H54 (cell line): ENCODE results near the gene DLL4.

Experiments used
- DNase-seq: peaks from one replicate; pipeline ENCODE4 v3.0.0; 2011; ENCODE audit warnings: low spot score, mixed read lengths; ENCODE audit not compliant: insufficient read length
- FAIRE-seq: peaks from 3 replicates; lab custom pipeline; 2011; peaks lifted over from hg19 to GRCh38; lab: Jason Lieb, UNC
- POLR2A ChIP-seq: IDR thresholded peaks from 2 replicates; pipeline ENCODE4 v1.6.1; 2011; ENCODE audit warnings: low read depth, mild to moderate bottlenecking, low read length

The DLL4 gene

GRCh38 chr15:40936709-40937666 lies 7.8 kb downstream of the DLL4 start:
- DNase-seq (no peak), FAIRE-seq (no peak)
- TF ChIP-seq POLR2A, result no peak

- FAIRE-seq (no peak), DNase-seq (peak; percentile 88)
- TF ChIP-seq POLR2A, result no peak
Measured at GRCh38 chr15:40937762-40938535, 8.8 kb downstream of the DLL4 start.

GRCh38 chr15:40938536-40938870 lies 9.4 kb downstream of the DLL4 start:
- FAIRE-seq, result no peak
- TF ChIP-seq POLR2A, result no peak
- no peak for DNase-seq

DNA sequence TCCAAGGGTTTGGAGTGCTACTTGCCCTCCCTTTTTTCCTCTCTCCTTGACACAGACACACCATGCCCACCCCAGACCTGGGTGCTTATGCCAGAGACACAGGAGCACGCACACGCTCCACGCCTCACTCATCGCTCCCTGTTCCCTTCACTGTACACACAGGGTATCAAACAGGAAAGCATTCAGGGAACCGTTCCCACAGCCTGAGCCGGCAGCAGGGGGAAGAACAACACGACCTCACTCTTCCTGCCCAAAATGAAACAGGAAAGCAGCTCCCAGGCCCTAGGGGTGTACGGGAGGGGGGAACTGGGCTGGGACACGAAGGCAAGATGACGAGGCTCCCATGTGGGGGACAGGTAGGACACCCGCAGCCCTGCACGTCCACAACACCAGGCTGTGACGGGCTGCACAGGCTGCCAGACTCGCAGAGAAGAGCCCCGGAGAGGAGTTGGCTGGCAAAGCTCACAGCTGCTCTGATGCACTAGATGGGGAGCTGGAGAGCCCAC lies 11.2 kb downstream of the DLL4 start:
- no peak for TF ChIP-seq POLR2A
- FAIRE-seq (no peak), DNase-seq (no peak)

- FAIRE-seq (no peak), DNase-seq (no peak)
- no peak for TF ChIP-seq POLR2A
Measured at GRCh38 chr15:40941068-40941527, 12.0 kb downstream of the DLL4 start.

DNA sequence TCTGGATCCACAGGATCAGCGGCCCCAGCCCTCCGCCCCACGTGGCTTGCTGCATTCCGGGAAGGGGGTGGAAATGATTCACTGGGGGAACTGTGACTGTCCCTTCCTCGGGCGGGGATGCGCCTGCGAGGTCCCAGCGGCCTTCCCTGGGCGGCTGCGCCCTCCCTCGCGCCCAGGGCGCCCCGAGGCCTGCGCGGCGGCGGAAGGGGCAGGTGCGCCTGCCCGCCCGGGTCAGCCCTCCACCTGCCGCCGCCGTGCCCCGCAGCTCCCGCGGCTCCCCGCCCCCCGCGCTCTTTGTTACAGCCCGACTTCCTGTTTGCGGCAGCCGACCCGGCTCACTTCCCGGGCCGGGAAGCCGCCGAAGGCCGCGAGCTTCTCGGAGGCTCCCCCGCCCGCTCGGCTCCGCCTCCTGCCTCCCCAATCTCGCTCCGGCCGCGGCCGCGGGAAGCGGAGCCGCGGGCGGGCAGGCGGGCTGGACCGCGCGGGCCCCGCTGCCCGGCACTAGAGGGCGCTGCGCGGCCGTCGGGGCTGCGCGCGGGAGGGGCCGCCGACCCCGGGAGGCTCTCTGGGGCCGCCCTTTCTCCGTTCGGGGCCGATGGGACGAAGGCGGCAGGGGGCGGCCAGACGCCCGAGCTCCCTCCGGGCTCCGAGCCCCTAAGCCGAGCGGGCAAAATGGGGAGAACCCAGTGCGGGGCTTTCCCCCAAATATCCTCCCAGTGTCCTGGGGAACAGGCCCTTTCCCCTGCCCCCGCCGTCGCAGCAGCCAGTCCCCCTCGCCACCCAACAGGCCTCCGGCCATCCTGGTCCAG lies 12.6 kb downstream of the DLL4 start:
- FAIRE-seq (no peak), DNase-seq (peak; percentile 90)
- peak; percentile 32; the same call in 1 of the 2 replicates for TF ChIP-seq POLR2A

GRCh38 chr15:40942337-40942854 lies 13.3 kb downstream of the DLL4 start:
- no peak for TF ChIP-seq POLR2A
- FAIRE-seq (no peak), DNase-seq (no peak)

GRCh38 chr15:40942878-40943277 lies 13.7 kb downstream of the DLL4 start:
- DNase-seq (no peak), FAIRE-seq (no peak)
- no peak for TF ChIP-seq POLR2A

DNA sequence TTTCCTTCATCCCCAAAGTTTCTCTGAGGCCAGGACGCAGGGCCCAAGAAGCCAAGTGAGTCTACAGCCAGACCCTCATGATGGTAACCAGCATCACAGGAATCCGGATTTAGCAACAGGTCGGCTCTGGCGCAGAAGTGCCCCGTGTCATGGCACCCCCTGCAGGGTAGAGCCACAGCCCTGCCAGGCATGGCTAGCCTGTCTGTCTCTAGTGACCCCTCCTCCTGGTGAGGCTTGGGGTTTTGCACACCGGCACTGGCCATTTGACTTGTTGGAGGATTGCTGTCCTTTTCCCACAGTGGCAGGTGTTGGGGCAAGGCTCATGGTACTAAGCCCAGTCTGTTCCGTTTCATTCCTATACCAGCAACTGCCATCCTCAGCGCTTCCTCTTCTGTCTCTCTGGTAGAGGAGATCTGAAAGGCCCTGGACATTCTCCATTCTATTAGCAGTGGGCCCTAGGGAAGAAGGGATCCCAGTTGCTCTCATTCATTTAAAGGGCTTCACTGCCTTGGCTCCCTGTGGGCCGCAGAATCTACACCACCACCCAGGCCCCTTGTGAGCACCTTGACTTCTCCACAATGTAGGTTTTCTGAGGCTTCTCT lies 14.7 kb downstream of the DLL4 start:
- FAIRE-seq, result no peak
- no peak for TF ChIP-seq POLR2A
- no peak for DNase-seq

DNA sequence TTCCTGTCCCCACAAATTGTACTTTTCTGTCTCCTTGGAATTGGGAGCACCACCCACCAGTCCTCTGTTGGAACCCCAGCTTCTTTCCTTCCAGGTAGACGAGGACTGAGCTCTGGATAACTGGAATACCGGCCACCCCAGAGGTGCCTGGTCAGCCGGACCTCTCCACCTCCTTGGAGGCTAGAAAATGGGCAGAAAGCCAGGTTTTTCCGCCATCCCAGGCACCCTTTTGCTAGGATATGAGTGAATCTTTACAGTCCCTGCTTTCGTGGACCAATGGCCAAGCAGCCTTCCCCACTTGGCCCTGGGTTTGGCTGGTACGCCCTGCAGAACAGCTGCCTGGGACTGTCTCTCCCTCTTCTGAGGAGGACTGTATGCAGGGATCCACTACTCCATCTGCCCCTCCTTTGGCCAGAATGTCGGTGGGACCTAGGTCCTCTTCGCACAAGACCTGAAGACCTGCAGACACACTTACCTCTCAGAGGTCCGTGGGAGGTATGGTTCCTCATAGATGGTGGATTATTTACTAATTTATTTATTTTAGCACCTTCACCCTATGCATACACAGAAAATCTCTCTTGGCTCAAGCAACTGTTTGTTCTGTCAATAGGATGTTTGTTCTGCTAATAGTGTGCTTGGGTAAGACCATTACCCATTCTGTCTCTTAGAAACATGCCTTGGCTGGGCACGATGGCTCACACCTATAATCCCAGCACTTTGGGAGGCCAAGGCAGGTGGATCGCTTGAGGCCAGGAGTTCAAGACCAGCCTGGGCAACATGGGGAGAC lies 15.6 kb downstream of the DLL4 start:
- FAIRE-seq (no peak), DNase-seq (no peak)
- no peak for TF ChIP-seq POLR2A

GRCh38 chr15:40948706-40949473 lies 19.8 kb downstream of the DLL4 start:
- DNase-seq (no peak), FAIRE-seq (no peak)
- TF ChIP-seq POLR2A, result no peak
